BE2C (cell line): Measurements from ENCODE around the gene OLA1. TPM values are rescaled to one million over a fixed set of nuclear protein-coding genes. Genes with fewer than 3 reads are reported as not detected.
A peak's percentile ranks its signal among the peaks of the same experiment; 100 is the strongest.
"Not testable (repeated sequence)": the region's sequence is repeated elsewhere in the genome, so short reads cannot be mapped to it uniquely, and the experiment has no call there.

Source experiments
- DNase-seq: peaks from one replicate; pipeline ENCODE4 v3.0.0-alpha.2; 2020
- H3K27me3 ChIP-seq: fragments of 250-450 bp; sonication (Bioruptor Pico); 2 replicates; pipeline ENCODE4 v1.5.1; 2020; ENCODE audit warnings: mild to moderate bottlenecking
- H3K36me3 ChIP-seq: fragments of 250-450 bp; sonication (Bioruptor Pico); 2 replicates; pipeline ENCODE4 v1.5.1; 2020; ENCODE audit warnings: mild to moderate bottlenecking
- H3K4me1 ChIP-seq: fragments of 250-450 bp; sonication (Bioruptor Pico); 2 replicates; pipeline ENCODE4 v1.5.1; 2020
- H3K4me3 ChIP-seq: 2 replicates; pipeline ENCODE4 v1.5.1; 2011; ENCODE audit warnings: low read depth, low read length
- H3K9me3 ChIP-seq: fragments of 250-450 bp; sonication (Bioruptor Pico); 2 replicates; pipeline ENCODE4 v1.5.1; 2020
- polyA plus RNA-seq: library from polyadenylated mRNA; unstranded; fragments of >200 nt; gene quantifications from one replicate; pipeline ENCODE4 v1.2.1, GENCODE V29; 2012; ENCODE audit warnings: low read depth, missing spikeins; ENCODE audit not compliant: insufficient read length, insufficient read depth
- TF ChIP-seq, protein P1 (sequence below): IDR thresholded peaks from 2 replicates; pipeline ENCODE4 v1.5.1; 2012; ENCODE audit warnings: mild to moderate bottlenecking, low read depth, low read length

The OLA1 gene
- 34.6 TPM for polyA plus RNA-seq

DNA sequence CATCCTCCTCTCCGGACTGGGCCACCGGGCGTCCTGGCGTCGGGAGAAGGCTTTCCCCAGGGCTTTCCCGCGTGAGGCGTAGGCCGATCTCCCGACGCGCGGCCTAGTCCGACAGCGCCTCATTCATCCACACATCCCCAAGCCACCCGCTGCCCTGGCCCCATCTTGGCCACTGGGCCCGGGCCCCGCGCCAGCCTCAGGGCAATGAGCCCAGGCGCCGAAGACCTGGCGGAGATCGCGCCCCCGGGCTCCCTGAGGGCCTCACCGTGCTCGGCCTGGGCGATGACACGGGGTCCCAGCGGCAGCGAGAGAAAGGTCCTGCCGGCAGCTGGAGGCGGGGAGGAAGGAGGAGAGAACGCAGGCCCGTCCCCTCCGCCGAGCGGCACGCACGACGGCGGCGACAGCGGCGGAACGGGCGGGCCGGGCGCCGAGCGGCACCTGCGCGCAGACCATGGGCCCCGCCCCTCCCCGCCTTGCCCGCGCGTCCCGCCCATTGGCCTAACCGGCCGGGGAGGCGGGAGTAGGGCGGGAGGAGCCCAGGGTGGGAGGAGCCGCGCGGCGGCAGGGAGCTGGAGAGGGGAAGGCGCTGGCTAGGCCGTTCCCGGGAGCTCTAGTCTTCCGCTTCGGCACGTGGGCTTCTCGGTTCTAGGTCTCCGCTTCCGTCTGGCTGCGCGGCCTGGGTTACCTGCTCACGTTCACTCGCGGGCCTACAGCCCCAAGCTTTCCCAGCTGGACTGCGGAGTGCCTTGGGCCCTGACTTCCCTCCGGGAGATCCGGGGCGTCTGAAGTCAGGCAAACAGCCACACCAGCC is at the start of gene OLA1:
TSS of gene OLA1 (minus strand) at position 346 of the 811 bp plus-strand sequence. CDS start 1,717 bp downstream, outside the sequence.
- H3K9me3 ChIP-seq: no peaks in the 10 kb centered on the region
- TF ChIP-seq, protein P1, sequence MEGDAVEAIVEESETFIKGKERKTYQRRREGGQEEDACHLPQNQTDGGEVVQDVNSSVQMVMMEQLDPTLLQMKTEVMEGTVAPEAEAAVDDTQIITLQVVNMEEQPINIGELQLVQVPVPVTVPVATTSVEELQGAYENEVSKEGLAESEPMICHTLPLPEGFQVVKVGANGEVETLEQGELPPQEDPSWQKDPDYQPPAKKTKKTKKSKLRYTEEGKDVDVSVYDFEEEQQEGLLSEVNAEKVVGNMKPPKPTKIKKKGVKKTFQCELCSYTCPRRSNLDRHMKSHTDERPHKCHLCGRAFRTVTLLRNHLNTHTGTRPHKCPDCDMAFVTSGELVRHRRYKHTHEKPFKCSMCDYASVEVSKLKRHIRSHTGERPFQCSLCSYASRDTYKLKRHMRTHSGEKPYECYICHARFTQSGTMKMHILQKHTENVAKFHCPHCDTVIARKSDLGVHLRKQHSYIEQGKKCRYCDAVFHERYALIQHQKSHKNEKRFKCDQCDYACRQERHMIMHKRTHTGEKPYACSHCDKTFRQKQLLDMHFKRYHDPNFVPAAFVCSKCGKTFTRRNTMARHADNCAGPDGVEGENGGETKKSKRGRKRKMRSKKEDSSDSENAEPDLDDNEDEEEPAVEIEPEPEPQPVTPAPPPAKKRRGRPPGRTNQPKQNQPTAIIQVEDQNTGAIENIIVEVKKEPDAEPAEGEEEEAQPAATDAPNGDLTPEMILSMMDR: no peak
- DNase-seq: peak; percentile 92

GRCh38 chr2:174292908-174293307 is 44.6 kb upstream of the OLA1 start:
- no peaks in the 10 kb centered on the region for H3K36me3 ChIP-seq
- TF ChIP-seq, protein P1: no peak
- H3K9me3 ChIP-seq: no peaks in the 10 kb centered on the region
- H3K4me1 ChIP-seq: no peaks in the 10 kb centered on the region
- no peaks in the 10 kb centered on the region for H3K27me3 ChIP-seq
- DNase-seq: no peak
- no peak overlapping the region for H3K4me3 ChIP-seq

More for the DNA sequence above, at the start of gene OLA1:
- Histone ChIP-seq H3K36me3 (no peaks in the 10 kb centered on the region), H3K4me3 (peak within 1 kb of the TSS; percentile 77), H3K27me3 (no peaks in the 10 kb centered on the region), H3K4me1 (no peaks in the 10 kb centered on the region)

DNA sequence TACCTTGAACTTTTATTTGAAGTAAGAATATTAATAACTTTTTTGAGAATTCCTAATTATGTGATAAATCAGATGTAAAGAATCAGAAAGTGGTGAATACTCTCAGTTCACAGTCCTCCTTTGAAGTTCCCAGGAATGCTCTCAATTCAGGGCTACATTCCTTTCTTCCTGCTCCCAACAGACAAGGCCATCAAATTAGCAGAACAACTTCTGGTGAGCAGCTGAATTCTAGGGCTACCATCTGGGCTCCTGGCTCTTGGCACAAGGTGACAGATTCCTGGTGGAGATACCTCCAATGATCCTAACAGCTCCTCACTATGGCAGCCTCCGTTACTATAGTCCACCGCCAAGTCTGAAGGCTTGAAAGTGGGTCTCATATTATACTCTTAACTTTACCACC is 37.8 kb upstream of the OLA1 start:
- H3K27me3 ChIP-seq: no peaks in the 10 kb centered on the region
- no peaks in the 10 kb centered on the region for H3K4me1 ChIP-seq
- no peak overlapping the region for H3K4me3 ChIP-seq
- TF ChIP-seq, protein P1: no peak
- H3K36me3 ChIP-seq: no peaks in the 10 kb centered on the region
- no peaks in the 10 kb centered on the region for H3K9me3 ChIP-seq
- no peak for DNase-seq

DNA sequence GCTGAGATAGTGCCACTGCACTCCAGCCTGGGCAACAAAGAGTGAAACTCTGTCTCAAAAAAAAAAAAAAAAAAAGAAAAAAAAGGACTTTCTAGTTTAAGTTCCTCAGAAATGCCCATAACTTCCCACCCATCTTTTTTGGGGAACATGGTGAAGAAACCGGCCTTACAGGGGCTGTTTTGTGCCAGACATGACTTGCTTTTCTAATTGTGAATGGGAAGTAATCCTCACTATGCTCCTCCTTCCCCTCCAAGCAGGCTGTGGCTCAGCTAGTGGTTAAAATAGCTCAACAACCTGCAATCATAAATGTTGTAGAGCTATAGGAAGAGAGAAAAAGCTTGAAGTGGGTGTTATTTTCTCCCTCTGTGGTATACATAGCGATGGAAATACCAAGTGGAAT is 34.1 kb upstream of the OLA1 start:
- no peak for DNase-seq
- no peaks in the 10 kb centered on the region for H3K27me3 ChIP-seq
- H3K4me1 ChIP-seq: no peaks in the 10 kb centered on the region
- TF ChIP-seq, protein P1: no peak
- no peaks in the 10 kb centered on the region for H3K36me3 ChIP-seq
- H3K4me3 ChIP-seq: no peak overlapping the region
- H3K9me3 ChIP-seq: no peaks in the 10 kb centered on the region

GRCh38 chr2:174281736-174282135 is 33.4 kb upstream of the OLA1 start:
- Histone ChIP-seq H3K36me3 (no peaks in the 10 kb centered on the region), H3K4me1 (no peaks in the 10 kb centered on the region), H3K9me3 (no peaks in the 10 kb centered on the region), H3K4me3 (no peak overlapping the region), H3K27me3 (no peaks in the 10 kb centered on the region)
- TF ChIP-seq, protein P1: no peak
- no peak for DNase-seq

DNA sequence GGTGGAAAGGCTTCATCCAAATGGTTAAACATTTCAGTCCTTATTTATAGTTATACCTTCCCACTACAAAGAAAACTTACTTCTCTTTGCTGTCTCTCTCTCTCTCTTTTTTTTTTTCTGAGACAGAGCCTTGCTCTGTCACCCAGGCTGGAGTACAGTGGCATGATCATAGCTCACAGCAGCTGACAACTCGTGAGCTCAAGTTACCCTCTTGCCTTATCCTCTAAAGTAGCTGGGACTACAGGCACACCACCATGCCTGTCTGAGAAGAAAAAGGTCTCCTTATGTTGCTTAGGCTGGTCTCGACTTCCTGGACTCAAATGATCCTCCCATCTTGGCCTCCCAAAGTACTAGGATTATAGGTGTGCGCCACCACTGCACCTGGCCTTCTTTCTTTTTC is 32.3 kb upstream of the OLA1 start:
- Histone ChIP-seq H3K9me3 (no peaks in the 10 kb centered on the region), H3K4me3 (no peak overlapping the region), H3K4me1 (no peaks in the 10 kb centered on the region), H3K27me3 (no peaks in the 10 kb centered on the region), H3K36me3 (no peaks in the 10 kb centered on the region)
- DNase-seq: no peak
- TF ChIP-seq, protein P1: no peak

GRCh38 chr2:174270263-174270662 is 21.9 kb upstream of the OLA1 start:
- not testable (repeated sequence) for H3K36me3 ChIP-seq, H3K4me3 ChIP-seq, DNase-seq, H3K9me3 ChIP-seq, H3K4me1 ChIP-seq, H3K27me3 ChIP-seq
